ENCODE measurements around the gene AEBP2.

GRCh38 chr12:19530637-19531023 is 91.3 kb downstream of the AEBP2 start:
- TF ChIP-seq CTCF (conservative IDR thresholded peaks at IDR 0.05; ENCODE audit: low read depth, low read length) (no peak), BHLHE40 (IDR thresholded peaks at IDR 0.05; ENCODE audit: low read depth, low read length) (no peak), MXI1 (IDR thresholded peaks at IDR 0.05; ENCODE audit: borderline replicate concordance, low read depth, low read length) (no peak), POLR2A (IDR thresholded peaks at IDR 0.05; ENCODE audit: low read depth, low read length) (no peak), RAD21 (IDR thresholded peaks at IDR 0.05; ENCODE audit: low read length) (no peak), RCOR1 (IDR thresholded peaks at IDR 0.05; ENCODE audit: insufficient replicate concordance, low read length) (no peak), MAFK (IDR thresholded peaks at IDR 0.05; ENCODE audit: low read depth, low read length) (no peak), USF2 (IDR thresholded peaks at IDR 0.05; ENCODE audit: low read depth, low read length) (no peak), CEBPB (IDR thresholded peaks at IDR 0.05; ENCODE audit: low read depth, low read length) (peak; percentile 78), FOS (IDR thresholded peaks at IDR 0.05; ENCODE audit: low read depth, low read length) (no peak)

All from IMR-90 (cell line).